CD4-positive, alpha-beta T cell treated with Interleukin-21 for 1 hour (primary cell): ENCODE data around the gene KRTAP19-2.
"Not testable (repeated sequence)": the region's sequence is repeated elsewhere in the genome, so short reads cannot be mapped to it uniquely, and the experiment has no call there.

Experiments
- DNase-seq: peaks from one replicate; pipeline ENCODE4 v3.0.0-alpha.2; 2020

KRTAP19-2 gene

DNA sequence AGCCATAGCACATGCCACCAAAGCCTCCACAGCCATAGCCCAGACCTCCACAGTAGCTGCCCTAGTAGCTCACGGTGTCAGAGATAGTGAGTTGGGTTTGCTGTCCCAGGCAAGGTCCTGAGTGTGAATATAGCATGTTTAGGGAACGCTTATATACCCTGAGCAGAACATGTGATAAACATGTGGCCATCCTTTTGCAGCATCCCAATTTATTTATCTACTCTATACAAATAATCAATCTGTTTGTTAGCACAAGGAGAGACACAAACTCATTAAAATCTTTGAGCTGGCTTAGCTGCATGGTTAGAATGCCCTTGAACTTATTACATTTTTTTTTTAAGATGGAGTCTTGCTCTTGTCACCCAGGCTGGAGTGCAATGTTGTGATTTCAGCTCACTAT is at the start of gene KRTAP19-2:
TSS of gene KRTAP19-2 (minus strand) at position 101 of the 400 bp plus-strand sequence. CDS start at position 13, 88 bp downstream.
- no peak for DNase-seq

GRCh38 chr21:30518876-30519275 is 31.6 kb upstream of the KRTAP19-2 start:
- DNase-seq, result no peak

GRCh38 chr21:30515681-30516080 is 28.4 kb upstream of the KRTAP19-2 start:
- DNase-seq, result no peak

- DNase-seq, result not testable (repeated sequence)
Observed at GRCh38 chr21:30505621-30506205, 18.5 kb upstream of the KRTAP19-2 start.

GRCh38 chr21:30502041-30502440 is 14.8 kb upstream of the KRTAP19-2 start, which contains the start of gene KRTAP19-5:
Gene KRTAP19-5, minus strand, starts transcription at chr21:30502141. Its CDS starts 51 bp downstream, at chr21:30502090.
- no peak for DNase-seq

DNA sequence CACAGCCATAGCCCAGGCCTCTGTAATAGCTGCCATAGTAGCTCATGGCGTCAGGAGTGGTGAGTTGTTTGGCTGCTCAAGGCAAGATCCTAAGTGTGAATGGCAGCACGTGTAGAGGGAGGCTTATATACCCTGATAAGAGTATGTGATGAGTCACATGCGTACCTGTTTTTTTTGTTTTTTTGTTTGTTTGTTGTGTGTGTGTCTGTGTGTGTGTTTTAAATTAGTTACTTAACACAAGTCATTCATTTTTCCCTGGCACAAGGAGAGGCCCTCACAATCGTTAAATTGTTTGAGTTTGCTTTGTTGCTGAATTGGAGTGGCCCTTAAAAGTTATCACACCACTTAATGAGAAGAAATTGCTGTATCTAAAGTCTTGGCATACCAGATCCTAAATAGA is 9.8 kb upstream of the KRTAP19-2 start, which contains the start of gene KRTAP19-4:
TSS of gene KRTAP19-4 (minus strand) at position 101 of the 400 bp plus-strand sequence. CDS start at position 46, 55 bp downstream.
- DNase-seq, result no peak

DNA sequence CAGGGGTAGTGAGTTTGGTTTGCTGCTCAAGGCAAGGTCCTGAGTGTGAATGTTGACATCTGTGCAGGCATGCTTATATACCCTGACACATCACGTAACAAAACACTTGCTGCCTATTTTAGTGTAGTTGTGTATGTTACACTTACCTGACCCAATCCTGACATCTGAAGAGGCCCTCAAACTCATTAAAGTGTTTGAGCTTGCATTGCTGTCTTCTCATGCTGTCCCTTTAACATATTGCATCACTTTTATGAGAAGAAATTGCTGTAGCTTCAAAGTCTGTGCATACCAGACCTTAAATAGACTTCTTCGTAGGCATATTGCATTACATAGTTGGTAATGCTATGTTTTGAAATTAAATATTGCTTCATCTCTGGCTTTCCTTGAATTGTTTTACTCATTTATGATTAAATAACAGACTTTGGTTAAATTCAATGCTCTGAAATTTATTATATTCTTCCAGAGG is 4.8 kb upstream of the KRTAP19-2 start, which contains the start of gene KRTAP19-3:
TSS of gene KRTAP19-3 (minus strand) at position 51 of the 466 bp plus-strand sequence. CDS start 56 bp downstream, outside the sequence.
- no peak for DNase-seq

GRCh38 chr21:30486180-30486579 is 1.1 kb downstream of the KRTAP19-2 start:
- DNase-seq, result no peak

DNA sequence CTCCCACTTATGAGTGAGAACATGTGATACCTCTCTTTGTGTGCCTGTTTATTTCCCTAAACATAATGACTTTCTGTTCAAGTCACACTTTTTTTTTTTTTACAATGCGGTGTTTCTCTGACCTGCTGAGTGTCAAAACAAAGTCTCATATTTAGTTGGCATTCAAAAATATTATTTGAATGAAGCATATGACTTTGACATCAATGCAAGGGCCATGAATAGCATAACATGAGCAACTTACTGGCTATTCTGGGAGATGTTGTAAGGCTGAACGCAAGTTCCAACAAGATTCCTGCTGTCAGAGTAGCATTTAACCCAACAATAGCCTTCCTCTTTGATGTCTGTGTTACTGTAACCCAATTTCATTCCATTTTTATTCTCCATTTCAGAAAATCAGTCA is 5.1 kb downstream of the KRTAP19-2 start:
- no peak for DNase-seq

- no peak for DNase-seq
Observed at GRCh38 chr21:30480145-30480544, 7.1 kb downstream of the KRTAP19-2 start, which contains the start of gene KRTAP19-1. Gene KRTAP19-1, minus strand, starts transcription at chr21:30480367. Its CDS starts 50 bp downstream, at chr21:30480317.

DNA sequence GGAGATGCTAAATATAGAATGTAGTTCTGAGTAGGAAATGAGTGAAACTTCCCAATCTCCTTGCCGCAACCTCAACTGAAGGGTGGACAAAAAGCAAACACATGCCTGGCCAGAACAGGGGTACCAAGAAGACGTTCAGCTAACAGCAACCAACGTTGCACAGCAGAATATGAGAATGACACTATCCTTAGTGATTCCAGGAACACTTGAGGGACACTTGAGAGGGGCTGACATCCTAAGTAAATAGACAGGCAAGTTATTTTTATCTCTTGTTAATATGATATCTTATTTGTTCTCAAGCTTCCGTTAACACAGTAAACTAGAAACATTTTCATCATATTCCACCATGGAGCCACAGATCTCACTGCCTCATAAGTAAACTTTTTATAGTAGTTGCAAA is 8.0 kb downstream of the KRTAP19-2 start:
- DNase-seq, result no peak

- DNase-seq, result no peak
Observed at GRCh38 chr21:30478004-30478403, 9.2 kb downstream of the KRTAP19-2 start.

- no peak for DNase-seq
Observed at GRCh38 chr21:30468900-30469714, 18.1 kb downstream of the KRTAP19-2 start.

GRCh38 chr21:30463713-30464112 is 23.5 kb downstream of the KRTAP19-2 start:
- DNase-seq, result no peak

- no peak for DNase-seq
Observed at GRCh38 chr21:30448514-30448913, 38.7 kb downstream of the KRTAP19-2 start.

DNA sequence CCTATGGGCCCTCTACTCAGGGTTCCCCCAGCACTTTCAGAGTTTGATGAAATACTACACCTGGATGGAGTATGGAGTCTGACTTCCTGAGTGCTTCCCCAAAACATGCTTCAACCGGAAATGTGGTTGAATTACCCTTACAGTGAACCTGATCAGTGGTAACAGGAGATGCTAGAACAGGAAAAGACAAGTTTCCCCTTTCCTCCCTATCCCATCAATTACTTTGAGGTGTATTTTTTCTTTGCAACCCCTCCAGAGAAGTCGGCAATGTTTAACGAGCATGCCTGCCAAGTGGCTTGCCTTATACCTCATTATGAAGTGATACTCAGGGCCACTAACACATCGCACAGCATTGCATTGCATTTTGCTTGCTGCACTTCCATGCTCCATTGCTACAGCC is 40.2 kb downstream of the KRTAP19-2 start:
- DNase-seq, result no peak

GRCh38 chr21:30444204-30444603 is 43.0 kb downstream of the KRTAP19-2 start:
- no peak for DNase-seq

DNA sequence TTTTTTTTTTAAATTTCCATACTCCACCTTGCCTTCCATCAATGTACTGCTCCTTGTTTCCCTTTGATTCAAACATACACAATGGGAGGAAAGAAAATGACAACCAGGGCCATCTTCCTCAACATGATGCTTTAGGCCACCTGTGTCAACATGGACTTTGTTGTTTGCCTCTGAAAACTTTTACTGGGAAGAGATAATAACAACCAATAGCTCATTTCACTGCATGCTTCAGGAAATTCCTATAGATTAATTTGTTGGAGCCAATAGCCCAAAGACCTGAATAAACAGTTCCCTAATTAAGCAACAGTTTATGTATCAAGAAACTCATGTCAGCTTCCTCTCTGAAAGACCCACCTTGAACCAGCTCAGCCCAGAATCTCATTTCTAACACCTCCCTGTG is 44.0 kb downstream of the KRTAP19-2 start:
- no peak for DNase-seq

GRCh38 chr21:30439975-30440374 is 47.3 kb downstream of the KRTAP19-2 start, which contains the start of gene KRTAP15-1:
Gene KRTAP15-1, plus strand, starts transcription at chr21:30440275. Its CDS starts 53 bp downstream, at chr21:30440328.
- DNase-seq, result no peak
